Right lobe of liver (tissue), 6 donors: ENCODE data around the gene SH3RF3. TPM values are rescaled to one million over a fixed set of nuclear protein-coding genes. Genes with fewer than 3 reads are reported as not detected.

Source experiments
- ATAC-seq, 4 donors: fragments of 200-7000 bp; cut with Tn5 transposase; one replicate each; pipeline ENCODE4 v1.9.1; 2020; ENCODE audit warnings: mild to moderate bottlenecking in 4 of 4, moderate library complexity in 4 of 4
- DNase-seq, 3 donors: peaks; one replicate each; pipeline ENCODE4 v3.0.0-alpha.2; 2020
- H3K27ac ChIP-seq, 3 donors: fragments of 200-600 bp; one replicate each; pipeline ENCODE4 v1.8.0; 2022
- H3K27me3 ChIP-seq, 2 donors: fragments of 200-600 bp; one replicate each; pipeline ENCODE4 v1.8.0; 2022
- H3K36me3 ChIP-seq, 4 donors: fragments of 200-600 bp; sonication (generic) in 1 of 4; one replicate each; pipeline versions ENCODE4 v1.5.1 to v1.8.0; 2017 to 2022; ENCODE audit warnings: control low read depth in 1 of 4
- H3K4me1 ChIP-seq, 4 donors: fragments of 200-600 bp; sonication (generic) in 1 of 4; one replicate each; pipeline versions ENCODE4 v1.5.1 to v1.8.0; 2017 to 2022; ENCODE audit warnings: control low read depth in 1 of 4
- H3K4me3 ChIP-seq, 3 donors: fragments of 200-600 bp; one replicate each; pipeline ENCODE4 v1.8.0; 2022
- H3K9me3 ChIP-seq, 4 donors: fragments of 200-600 bp; sonication (generic) in 1 of 4; one replicate each; pipeline versions ENCODE4 v1.5.1 to v1.8.0; 2017 to 2022; ENCODE audit warnings: control low read depth in 1 of 4
- POLR2A ChIP-seq: fragments of 450-650 bp; IDR thresholded peaks from one replicate; pipeline ENCODE4 v1.6.1; 2017; ENCODE audit warnings: antibody characterized with exemption, mild to moderate bottlenecking
- WGBS: methylation state at CpG from one replicate; pipeline ENCODE4 v1.1.6; 2018; ENCODE audit warnings: low coverage, low lambda C conversion rate; ENCODE audit not compliant: insufficient coverage; ENCODE audit errors: missing lambda C conversion rate; 5-methylcytosine and 5-hydroxymethylcytosine counted together
- intact Hi-C, 2 donors: fragments of 100-400 bp; cut with DNase I; formaldehyde crosslinking; loops; one replicate each; pipeline versions ENCODE4 v1.11.2 to v1.14.1; 2022
- total RNA-seq, 6 experiments: library from RNA; depleted of rRNA in 2 of 6; stranded (reverse); fragments of >200 nt in 2 of 6; fragmentation: NEBNext Ultra II Directional in 3 of 6; extraction: Animal tissue kit (Norgen Biotek cat#: 25700) in 3 of 6; gene quantifications; one replicate each; pipeline versions ENCODE4 v1.1.0 to v1.2.4, GENCODE V29; 2016 to 2023
- TF ChIP-seq, protein P1 (sequence below), 4 donors: fragments of 200-600 bp in 3 of 4; fragments of 450-650 bp in 1 of 4; IDR thresholded peaks; one replicate each; pipeline versions ENCODE4 v1.5.1 to v1.8.0; 2016 to 2022; ENCODE audit warnings: antibody characterized with exemption in 4 of 4, mild to moderate bottlenecking in 2 of 4
- donor health status: DM: no; HTN: yes; CAD: no.
- donor health status: DM: no; HTN: no; CAD: no.
- donor health status: DM: no; HTN: no; CAD: no.
- donor health status: DM: no; HTN: yes; CAD: no.
- donor health status: DM: no; HTN: yes; CAD: no.

SH3RF3 gene
- total RNA-seq, 6 experiments from 2014 or later, result 0.68 to 1.6 (median 1.2) TPM

DNA sequence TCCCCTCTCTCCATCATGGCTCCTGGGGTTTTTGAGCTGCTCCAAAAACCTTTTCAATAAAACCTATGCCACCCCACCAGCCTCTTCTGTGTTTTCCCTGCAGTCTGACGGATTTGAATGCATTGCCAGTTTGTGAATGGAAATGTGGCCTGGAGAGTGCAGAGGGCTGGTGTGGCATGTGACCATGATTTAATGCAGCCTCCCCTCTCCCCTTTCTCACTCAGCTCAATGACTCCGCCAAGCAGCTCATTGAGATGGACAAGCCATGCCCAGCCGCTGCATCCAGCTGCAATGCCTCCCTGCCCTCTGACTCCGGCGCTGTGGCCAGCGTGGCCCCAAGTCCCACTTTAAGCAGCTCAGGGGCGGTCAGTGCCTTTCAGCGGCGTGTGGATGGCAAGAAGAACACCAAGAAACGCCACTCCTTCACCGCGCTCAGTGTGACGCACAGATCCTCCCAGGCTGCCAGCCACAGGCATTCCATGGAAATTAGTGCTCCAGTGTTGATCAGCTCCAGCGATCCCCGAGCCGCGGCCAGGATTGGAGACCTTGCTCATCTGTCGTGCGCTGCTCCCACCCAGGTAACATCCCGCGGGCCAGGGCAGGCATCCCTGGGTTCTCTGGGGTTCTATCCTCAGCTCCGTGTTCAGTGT is 269.5 kb downstream of the SH3RF3 start:
- H3K4me3 ChIP-seq, result no peak overlapping the region
- H3K9me3 ChIP-seq, result no peaks in the 10 kb centered on the region
- TF ChIP-seq POLR2A, result no peak
- TF ChIP-seq, protein P1, sequence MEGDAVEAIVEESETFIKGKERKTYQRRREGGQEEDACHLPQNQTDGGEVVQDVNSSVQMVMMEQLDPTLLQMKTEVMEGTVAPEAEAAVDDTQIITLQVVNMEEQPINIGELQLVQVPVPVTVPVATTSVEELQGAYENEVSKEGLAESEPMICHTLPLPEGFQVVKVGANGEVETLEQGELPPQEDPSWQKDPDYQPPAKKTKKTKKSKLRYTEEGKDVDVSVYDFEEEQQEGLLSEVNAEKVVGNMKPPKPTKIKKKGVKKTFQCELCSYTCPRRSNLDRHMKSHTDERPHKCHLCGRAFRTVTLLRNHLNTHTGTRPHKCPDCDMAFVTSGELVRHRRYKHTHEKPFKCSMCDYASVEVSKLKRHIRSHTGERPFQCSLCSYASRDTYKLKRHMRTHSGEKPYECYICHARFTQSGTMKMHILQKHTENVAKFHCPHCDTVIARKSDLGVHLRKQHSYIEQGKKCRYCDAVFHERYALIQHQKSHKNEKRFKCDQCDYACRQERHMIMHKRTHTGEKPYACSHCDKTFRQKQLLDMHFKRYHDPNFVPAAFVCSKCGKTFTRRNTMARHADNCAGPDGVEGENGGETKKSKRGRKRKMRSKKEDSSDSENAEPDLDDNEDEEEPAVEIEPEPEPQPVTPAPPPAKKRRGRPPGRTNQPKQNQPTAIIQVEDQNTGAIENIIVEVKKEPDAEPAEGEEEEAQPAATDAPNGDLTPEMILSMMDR (IDR thresholded peaks at IDR 0.05), result no peak
- intact Hi-C loops, result no loop called here
- 89% methylated on average over 7 of the region's 22 CpGs for WGBS
- no peaks in the 10 kb centered on the region for H3K27me3 ChIP-seq
- ATAC-seq (no peak), DNase-seq (no peak)
- no peaks in the 10 kb centered on the region for H3K4me1 ChIP-seq
- H3K27ac ChIP-seq, result no peak overlapping the region
- H3K36me3 ChIP-seq, result no peaks in the 10 kb centered on the region

DNA sequence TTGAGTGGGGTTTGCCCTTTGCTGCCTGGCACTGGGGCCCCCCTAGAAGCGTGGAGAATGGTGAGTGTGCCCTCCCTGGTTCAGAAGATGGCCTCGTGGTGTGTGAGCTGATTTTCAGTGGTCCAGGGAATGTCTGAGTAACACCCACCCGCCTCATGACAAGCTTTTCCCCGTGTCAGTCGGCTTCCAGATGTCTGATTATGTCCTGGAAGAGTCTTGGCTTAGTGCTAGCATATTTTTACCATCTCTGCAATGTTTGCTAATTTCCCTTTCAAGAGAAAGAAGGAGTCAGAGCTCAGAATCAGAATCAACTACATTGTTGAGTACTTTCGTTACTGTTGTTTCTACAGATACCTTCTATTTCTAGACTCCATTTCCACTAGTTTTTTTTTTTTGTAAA is 270.1 kb downstream of the SH3RF3 start:
- no peaks in the 10 kb centered on the region for H3K36me3 ChIP-seq
- no peaks in the 10 kb centered on the region for H3K4me1 ChIP-seq
- no peak overlapping the region for H3K4me3 ChIP-seq
- intact Hi-C loops, result no loop called here
- ATAC-seq (no peak), DNase-seq (no peak)
- whole genome bisulfite sequencing, result 58% methylated on average over 6 of the region's 6 CpGs
- no peaks in the 10 kb centered on the region for H3K27me3 ChIP-seq
- TF ChIP-seq POLR2A, result no peak
- TF ChIP-seq, protein P1 (IDR thresholded peaks at IDR 0.05), result no peak
- H3K27ac ChIP-seq, result no peak overlapping the region
- no peaks in the 10 kb centered on the region for H3K9me3 ChIP-seq

DNA sequence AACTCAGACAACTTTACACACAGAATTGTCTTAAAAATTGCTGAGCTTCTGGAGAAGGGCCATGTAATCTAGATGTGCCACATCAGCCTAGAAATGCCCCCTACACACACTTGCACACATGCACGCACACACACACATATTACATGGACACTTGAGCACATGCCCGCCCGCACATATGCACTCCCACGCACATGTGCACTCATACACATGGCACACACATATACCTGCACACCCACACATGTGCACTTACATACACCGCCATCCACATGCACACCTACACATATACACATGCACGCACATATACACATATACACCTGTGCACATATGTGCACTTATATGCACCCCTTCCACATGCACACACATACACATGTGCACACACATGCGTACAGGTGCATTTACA is 271.1 kb downstream of the SH3RF3 start:
- 61% methylated on average over 4 of the region's 7 CpGs for WGBS
- DNase-seq (no peak), ATAC-seq (no peak)
- Histone ChIP-seq H3K27me3 (no peaks in the 10 kb centered on the region), H3K9me3 (no peaks in the 10 kb centered on the region), H3K4me3 (no peak overlapping the region), H3K4me1 (no peaks in the 10 kb centered on the region), H3K36me3 (no peaks in the 10 kb centered on the region), H3K27ac (no peak overlapping the region)
- intact Hi-C loops, result no loop called here
- TF ChIP-seq, protein P1 (IDR thresholded peaks at IDR 0.05), result no peak
- no peak for TF ChIP-seq POLR2A

DNA sequence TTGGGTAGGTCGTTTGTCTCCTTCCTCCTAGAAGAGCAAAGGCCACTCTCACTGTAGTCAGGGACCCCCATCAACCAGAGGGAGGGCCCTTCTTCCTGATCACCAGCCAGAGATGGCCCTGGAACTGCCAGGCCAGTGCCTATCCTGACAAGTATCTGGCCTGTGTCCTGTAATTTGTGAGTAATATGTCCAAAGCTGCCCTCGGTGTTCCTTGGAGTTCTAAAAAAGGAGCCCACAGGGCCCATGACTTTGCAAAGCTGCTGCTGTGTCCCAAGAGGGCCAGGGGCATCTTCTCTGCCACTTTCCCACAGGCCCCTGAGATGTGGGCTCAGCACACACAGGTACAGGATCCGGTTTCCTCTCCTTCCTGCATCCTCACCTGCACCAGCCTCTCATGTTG is 272.4 kb downstream of the SH3RF3 start:
- H3K27me3 ChIP-seq, result no peaks in the 10 kb centered on the region
- ATAC-seq (no peak), DNase-seq (no peak)
- TF ChIP-seq, protein P1 (IDR thresholded peaks at IDR 0.05), result no peak
- TF ChIP-seq POLR2A, result no peak
- intact Hi-C loops, result no loop called here
- H3K9me3 ChIP-seq, result no peaks in the 10 kb centered on the region
- no peak overlapping the region for H3K27ac ChIP-seq
- no peaks in the 10 kb centered on the region for H3K36me3 ChIP-seq
- H3K4me1 ChIP-seq, result no peaks in the 10 kb centered on the region
- 88% methylated on average over 1 of the region's 3 CpGs for WGBS
- no peak overlapping the region for H3K4me3 ChIP-seq

DNA sequence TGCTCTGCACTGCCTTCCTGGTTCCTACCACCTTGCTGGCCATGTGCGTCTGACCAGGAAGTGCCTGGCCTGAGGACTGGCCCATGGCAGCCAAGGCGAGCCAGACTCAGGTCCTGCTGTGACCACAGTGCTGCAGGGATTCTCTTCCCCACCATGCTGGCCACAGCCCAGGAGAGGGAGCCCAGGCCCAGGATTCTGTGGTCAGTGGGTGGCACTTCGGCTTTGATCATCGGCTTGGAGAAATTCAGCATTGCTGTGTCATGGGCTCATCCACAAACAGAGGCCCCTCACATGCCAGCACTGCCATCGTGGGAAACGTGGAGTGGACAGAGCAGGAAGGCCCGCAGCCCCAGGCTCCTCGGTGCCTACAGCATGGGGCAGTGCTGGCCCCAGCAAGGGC is 273.2 kb downstream of the SH3RF3 start:
- H3K36me3 ChIP-seq, result no peaks in the 10 kb centered on the region
- no peaks in the 10 kb centered on the region for H3K9me3 ChIP-seq
- H3K4me1 ChIP-seq, result no peaks in the 10 kb centered on the region
- no peak overlapping the region for H3K27ac ChIP-seq
- no peaks in the 10 kb centered on the region for H3K27me3 ChIP-seq
- H3K4me3 ChIP-seq, result no peak overlapping the region
- TF ChIP-seq, protein P1 (IDR thresholded peaks at IDR 0.05), result no peak
- TF ChIP-seq POLR2A, result no peak
- no peak for ATAC-seq
- WGBS, result 37% methylated on average over 2 of the region's 8 CpGs
- intact Hi-C loops, result no loop called here
- DNase-seq, result no peak
